Measurements from ENCODE around the gene TTC38.

GRCh38 chr22:46224898-46225290 is 42.9 kb upstream of the TTC38 start:
- TF ChIP-seq JUN (IDR thresholded peaks at IDR 0.05; ENCODE audit: borderline replicate concordance, insufficient read depth, insufficient read length, low read depth) (no peak), CTCF (IDR thresholded peaks at IDR 0.05; ENCODE audit: extremely low read depth in 1 of 2, insufficient read depth in 1 of 2, low read depth in 1 of 2, low read length in 2 of 2) (no peak), POLR2AphosphoS5 (IDR thresholded peaks at IDR 0.05; ENCODE audit: insufficient read depth, low read depth, low read length) (no peak), GATA2 (IDR thresholded peaks at IDR 0.05; ENCODE audit: insufficient read depth, insufficient read length, low read depth, low read length) (no peak), MAX (IDR thresholded peaks at IDR 0.05; ENCODE audit: insufficient read depth, insufficient read length) (no peak), POLR2A (IDR thresholded peaks at IDR 0.05; ENCODE audit: low read depth, low read length) (no peak)

Measured in endothelial cell of umbilical vein (primary cell).